Neural cell (in vitro differentiated cells): ENCODE measurements around the gene CLBA1. TPM values are rescaled to one million over a fixed set of nuclear protein-coding genes. Genes with fewer than 3 reads are reported as not detected.

Experiments used
- H2AFZ ChIP-seq: fragments of 200-600, 300-800 bp; sonication (generic), shearing (Covaris generic); 2 replicates; pipeline ENCODE4 v1.6.0; 2014; ENCODE audit warnings: low read depth, mild to moderate bottlenecking, antibody characterized with exemption, low read length, moderate library complexity
- H3F3A ChIP-seq: fragments of 200-600 bp; shearing (Covaris generic); 2 replicates; pipeline ENCODE4 v1.6.1; 2016; ENCODE audit warnings: mild to moderate bottlenecking, moderate library complexity, mixed read lengths, antibody characterized with exemption, low read length; ENCODE audit not compliant: insufficient read depth, poor library complexity, severe bottlenecking
- H3K27ac ChIP-seq: fragments of 200-600, 300-800 bp; sonication (generic), shearing (Covaris generic); 2 replicates; pipeline ENCODE4 v1.5.1; 2014; ENCODE audit warnings: mild to moderate bottlenecking, low read length, moderate library complexity
- H3K27me3 ChIP-seq: fragments of 300-800, 200-600 bp; sonication (generic), shearing (Covaris generic); 2 replicates; pipeline ENCODE4 v1.6.0; 2014; ENCODE audit warnings: mild to moderate bottlenecking, low read depth, low read length, moderate library complexity; ENCODE audit not compliant: insufficient read depth
- H3K36me3 ChIP-seq: fragments of 300-800, 200-600 bp; sonication (generic), shearing (Covaris generic); 2 replicates; pipeline ENCODE4 v1.5.1; 2014; ENCODE audit warnings: mild to moderate bottlenecking, antibody characterized with exemption, low read length, moderate library complexity; ENCODE audit not compliant: insufficient read depth
- H3K4me2 ChIP-seq: fragments of 300-800, 200-600 bp; sonication (generic), shearing (Covaris generic); 2 replicates; pipeline ENCODE4 v1.6.0; 2014; ENCODE audit warnings: mild to moderate bottlenecking, low read length
- H3K4me3 ChIP-seq: fragments of 300-800, 200-600 bp; sonication (generic), shearing (Covaris generic); 2 replicates; pipeline ENCODE4 v1.5.1; 2014; ENCODE audit warnings: mild to moderate bottlenecking, low read length, moderate library complexity
- H3K79me2 ChIP-seq: fragments of 200-600 bp; shearing (Covaris generic); replicated peaks from 2 replicates; pipeline ENCODE4 v1.6.0; 2014; ENCODE audit warnings: mild to moderate bottlenecking, low read length, moderate library complexity; ENCODE audit not compliant: insufficient read depth
- H3K9ac ChIP-seq: fragments of 300-800, 200-600 bp; sonication (generic), shearing (Covaris generic); 2 replicates; pipeline ENCODE4 v1.6.1; 2016; ENCODE audit warnings: mild to moderate bottlenecking, low read length, mixed read lengths
- H3K9me2 ChIP-seq: fragments of 200-600 bp; shearing (Covaris generic); 2 replicates; pipeline ENCODE4 v1.6.1; 2016; ENCODE audit warnings: mild to moderate bottlenecking, low read length, mixed read lengths; ENCODE audit not compliant: insufficient read depth
- H3K9me3 ChIP-seq: fragments of 200-600, 300-800 bp; sonication (generic), shearing (Covaris generic); 2 replicates; pipeline ENCODE4 v1.6.1; 2016; ENCODE audit warnings: mild to moderate bottlenecking, mixed run types, low read length, moderate library complexity, mixed read lengths
- H4K20me1 ChIP-seq: fragments of 200-600 bp; shearing (Covaris generic); 2 replicates; pipeline ENCODE4 v1.6.1; 2016; ENCODE audit warnings: mild to moderate bottlenecking, mixed run types; ENCODE audit not compliant: insufficient read depth
- CTCF ChIP-seq: fragments of 450-650 bp; IDR thresholded peaks from 2 replicates; pipeline ENCODE4 v1.5.1; 2014; ENCODE audit warnings: antibody characterized with exemption, mild to moderate bottlenecking, moderate library complexity; ENCODE audit not compliant: poor library complexity, severe bottlenecking
- EP300 ChIP-seq: fragments of 450-650 bp; conservative IDR thresholded peaks from 2 replicates; pipeline ENCODE4 v1.6.1; 2014; ENCODE audit warnings: antibody characterized with exemption, mild to moderate bottlenecking, moderate library complexity; ENCODE audit not compliant: poor library complexity, severe bottlenecking
- EZH2 ChIP-seq: fragments of 200-600, 300-800 bp; shearing (Covaris generic), sonication (generic); IDR thresholded peaks from 2 replicates; pipeline ENCODE4 v1.6.1; 2014; ENCODE audit warnings: antibody characterized with exemption, low read length, borderline replicate concordance, mild to moderate bottlenecking; ENCODE audit not compliant: insufficient read depth, poor library complexity, severe bottlenecking
- MXI1 ChIP-seq: fragments of 450-650 bp; conservative IDR thresholded peaks from 2 replicates; pipeline ENCODE4 v1.6.1; 2014; ENCODE audit warnings: antibody characterized with exemption, mild to moderate bottlenecking; ENCODE audit not compliant: poor library complexity, severe bottlenecking
- POLR2AphosphoS5 ChIP-seq: IDR thresholded peaks from 2 replicates; pipeline ENCODE4 v1.6.1; 2012
- RAD21 ChIP-seq: fragments of 450-650 bp; conservative IDR thresholded peaks from 2 replicates; pipeline ENCODE4 v1.6.1; 2014; ENCODE audit warnings: antibody characterized with exemption, mild to moderate bottlenecking, moderate library complexity
- SMC3 ChIP-seq: fragments of 450-650 bp; conservative IDR thresholded peaks from 2 replicates; pipeline ENCODE4 v1.6.1; 2014; ENCODE audit warnings: antibody characterized with exemption, mild to moderate bottlenecking, moderate library complexity; ENCODE audit not compliant: poor library complexity
- TAF1 ChIP-seq: IDR thresholded peaks from 2 replicates; pipeline ENCODE4 v1.6.1; 2012; ENCODE audit warnings: low read depth
- polyA plus RNA-seq: library from polyadenylated mRNA; depleted of rRNA; stranded (reverse); fragments of >200 nt; gene quantifications from 2 replicates; pipeline ENCODE4 v1.2.3, GENCODE V29; 2014
- TF ChIP-seq, protein P1 (sequence below): IDR thresholded peaks from 2 replicates; pipeline ENCODE4 v1.6.1; 2012; ENCODE audit warnings: borderline replicate concordance

The CLBA1 gene
- polyA plus RNA-seq, 1 donor from 2014 or later, result 27.8 TPM

- Histone ChIP-seq H3K4me2 (peak overlapping the region; percentile 99), H3K79me2 (peaks cover 27% of the 10 kb centered on the region), H3K36me3 (no peaks in the 10 kb centered on the region), H3K27me3 (no peaks in the 10 kb centered on the region), H4K20me1 (no peaks in the 10 kb centered on the region), H3K9me2 (no peaks in the 10 kb centered on the region), H3K9ac (peak overlapping the region; percentile 65), H2AFZ (peak overlapping the region; percentile 30), H3K4me3 (peak overlapping the region; percentile 91), H3K27ac (peak overlapping the region; percentile 36), H3F3A (peaks cover 6% of the 10 kb centered on the region), H3K9me3 (no peaks in the 10 kb centered on the region)
- peak; percentile 14 for TF ChIP-seq POLR2AphosphoS5
- TF ChIP-seq, protein P1, sequence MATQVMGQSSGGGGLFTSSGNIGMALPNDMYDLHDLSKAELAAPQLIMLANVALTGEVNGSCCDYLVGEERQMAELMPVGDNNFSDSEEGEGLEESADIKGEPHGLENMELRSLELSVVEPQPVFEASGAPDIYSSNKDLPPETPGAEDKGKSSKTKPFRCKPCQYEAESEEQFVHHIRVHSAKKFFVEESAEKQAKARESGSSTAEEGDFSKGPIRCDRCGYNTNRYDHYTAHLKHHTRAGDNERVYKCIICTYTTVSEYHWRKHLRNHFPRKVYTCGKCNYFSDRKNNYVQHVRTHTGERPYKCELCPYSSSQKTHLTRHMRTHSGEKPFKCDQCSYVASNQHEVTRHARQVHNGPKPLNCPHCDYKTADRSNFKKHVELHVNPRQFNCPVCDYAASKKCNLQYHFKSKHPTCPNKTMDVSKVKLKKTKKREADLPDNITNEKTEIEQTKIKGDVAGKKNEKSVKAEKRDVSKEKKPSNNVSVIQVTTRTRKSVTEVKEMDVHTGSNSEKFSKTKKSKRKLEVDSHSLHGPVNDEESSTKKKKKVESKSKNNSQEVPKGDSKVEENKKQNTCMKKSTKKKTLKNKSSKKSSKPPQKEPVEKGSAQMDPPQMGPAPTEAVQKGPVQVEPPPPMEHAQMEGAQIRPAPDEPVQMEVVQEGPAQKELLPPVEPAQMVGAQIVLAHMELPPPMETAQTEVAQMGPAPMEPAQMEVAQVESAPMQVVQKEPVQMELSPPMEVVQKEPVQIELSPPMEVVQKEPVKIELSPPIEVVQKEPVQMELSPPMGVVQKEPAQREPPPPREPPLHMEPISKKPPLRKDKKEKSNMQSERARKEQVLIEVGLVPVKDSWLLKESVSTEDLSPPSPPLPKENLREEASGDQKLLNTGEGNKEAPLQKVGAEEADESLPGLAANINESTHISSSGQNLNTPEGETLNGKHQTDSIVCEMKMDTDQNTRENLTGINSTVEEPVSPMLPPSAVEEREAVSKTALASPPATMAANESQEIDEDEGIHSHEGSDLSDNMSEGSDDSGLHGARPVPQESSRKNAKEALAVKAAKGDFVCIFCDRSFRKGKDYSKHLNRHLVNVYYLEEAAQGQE, result peak; percentile 32
- no peak for TF ChIP-seq EZH2
- peak; percentile 60 for TF ChIP-seq RAD21
- peak; percentile 99 for TF ChIP-seq MXI1
- TF ChIP-seq EP300, result no peak
- TF ChIP-seq SMC3, result peak; percentile 64
- peak; percentile 71 for TF ChIP-seq CTCF
- TF ChIP-seq TAF1, result no peak
Measured at GRCh38 chr14:105021656-105022275, 36.2 kb downstream of the CLBA1 start.

DNA sequence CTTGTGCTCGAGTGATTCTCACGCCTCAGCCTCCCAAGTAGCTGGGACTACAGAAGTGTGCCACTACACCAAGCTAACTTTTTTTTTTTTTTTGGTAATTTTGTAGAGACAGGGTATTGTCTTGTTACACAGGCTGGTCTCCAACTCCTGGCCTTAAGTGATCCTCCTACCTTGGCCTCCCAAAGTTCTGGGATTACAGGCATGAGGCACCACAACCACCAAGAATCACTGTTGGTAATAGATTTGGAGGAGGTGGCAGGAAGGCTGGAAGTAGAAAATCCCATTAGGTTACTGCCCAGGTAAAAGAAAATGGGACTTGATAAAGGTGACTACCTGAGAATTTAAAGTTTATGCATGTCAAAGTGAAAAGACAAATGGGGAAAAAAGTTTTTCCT is 36.7 kb downstream of the CLBA1 start:
- H3K27me3 ChIP-seq, result no peaks in the 10 kb centered on the region
- H3K4me3 ChIP-seq, result peak overlapping the region; percentile 91
- no peak overlapping the region for H2AFZ ChIP-seq
- H3K9me3 ChIP-seq, result no peaks in the 10 kb centered on the region
- no peaks in the 10 kb centered on the region for H3K36me3 ChIP-seq
- no peak overlapping the region for H3K27ac ChIP-seq
- H3K9ac ChIP-seq, result peak overlapping the region; percentile 65
- H3F3A ChIP-seq, result peaks cover 6% of the 10 kb centered on the region
- H3K9me2 ChIP-seq, result no peaks in the 10 kb centered on the region
- no peaks in the 10 kb centered on the region for H4K20me1 ChIP-seq
- no peak overlapping the region for H3K4me2 ChIP-seq
- TF ChIP-seq RAD21, result no peak
- TF ChIP-seq TAF1, result no peak
- TF ChIP-seq, protein P1, result no peak
- TF ChIP-seq EZH2, result no peak
- no peak for TF ChIP-seq MXI1
- TF ChIP-seq CTCF, result no peak
- TF ChIP-seq SMC3, result no peak
- no peak for TF ChIP-seq EP300
- TF ChIP-seq POLR2AphosphoS5, result no peak
- peaks cover 22% of the 10 kb centered on the region for H3K79me2 ChIP-seq
